Measurements from ENCODE around the gene EIF3L.

The EIF3L gene

GRCh38 chr22:37850801-37851200 is 1.6 kb downstream of the EIF3L start:
- no peak for DNase-seq (ENCODE audit: low read depth in 2 of 2, low spot score in 1 of 2)

- DNase-seq (ENCODE audit: low read depth in 2 of 2, low spot score in 1 of 2): no peak
Measured at GRCh38 chr22:37852418-37852817, 3.2 kb downstream of the EIF3L start.

GRCh38 chr22:37854946-37855345 is 5.7 kb downstream of the EIF3L start:
- DNase-seq (ENCODE audit: low read depth in 2 of 2, low spot score in 1 of 2): no peak

GRCh38 chr22:37855462-37855861 is 6.2 kb downstream of the EIF3L start:
- no peak for DNase-seq (ENCODE audit: low read depth in 2 of 2, low spot score in 1 of 2)

- no peak for DNase-seq (ENCODE audit: low read depth in 2 of 2, low spot score in 1 of 2)
Measured at GRCh38 chr22:37860796-37861421, 11.7 kb downstream of the EIF3L start.

GRCh38 chr22:37862570-37863325 is 13.5 kb downstream of the EIF3L start:
- no peak for DNase-seq (ENCODE audit: low read depth in 2 of 2, low spot score in 1 of 2)

- no peak for DNase-seq (ENCODE audit: low read depth in 2 of 2, low spot score in 1 of 2)
Measured at GRCh38 chr22:37865510-37865909, 16.3 kb downstream of the EIF3L start.

- no peak for DNase-seq (ENCODE audit: low read depth in 2 of 2, low spot score in 1 of 2)
Measured at GRCh38 chr22:37870273-37870672, 21.1 kb downstream of the EIF3L start.

- DNase-seq (ENCODE audit: low read depth in 2 of 2, low spot score in 1 of 2): no peak
Measured at GRCh38 chr22:37880668-37881440, 31.6 kb downstream of the EIF3L start.

- DNase-seq (ENCODE audit: low read depth in 2 of 2, low spot score in 1 of 2): no peak
Measured at GRCh38 chr22:37884420-37884819, 35.2 kb downstream of the EIF3L start.

GRCh38 chr22:37887584-37888378 is 38.6 kb downstream of the EIF3L start:
- DNase-seq (ENCODE audit: low read depth in 2 of 2, low spot score in 1 of 2): no peak

- DNase-seq (ENCODE audit: low read depth in 2 of 2, low spot score in 1 of 2): no peak
Measured at GRCh38 chr22:37891926-37892325, 42.7 kb downstream of the EIF3L start.

GRCh38 chr22:37892566-37893335 is 43.5 kb downstream of the EIF3L start:
- DNase-seq (ENCODE audit: low read depth in 2 of 2, low spot score in 1 of 2): no peak

GRCh38 chr22:37893583-37893983 is 44.4 kb downstream of the EIF3L start:
- no peak for DNase-seq (ENCODE audit: low read depth in 2 of 2, low spot score in 1 of 2)

GRCh38 chr22:37894939-37895670 is 45.9 kb downstream of the EIF3L start:
- no peak for DNase-seq (ENCODE audit: low read depth in 2 of 2, low spot score in 1 of 2)

GRCh38 chr22:37896181-37896592 is 47.0 kb downstream of the EIF3L start:
- peak in 1 of 2 donors; percentile 18 for DNase-seq (ENCODE audit: low read depth in 2 of 2, low spot score in 1 of 2)

GRCh38 chr22:37896939-37897338 is 47.7 kb downstream of the EIF3L start:
- DNase-seq (ENCODE audit: low read depth in 2 of 2, low spot score in 1 of 2): no peak

- DNase-seq (ENCODE audit: low read depth in 2 of 2, low spot score in 1 of 2): no peak
Measured at GRCh38 chr22:37897807-37898206, 48.6 kb downstream of the EIF3L start.

- DNase-seq (ENCODE audit: low read depth in 2 of 2, low spot score in 1 of 2): no peak
Measured at GRCh38 chr22:37898441-37899181, 49.4 kb downstream of the EIF3L start.

Data from stimulated activated CD8-positive, alpha-beta memory T cell treated with anti-CD3 and anti-CD28 coated beads, Interleukin-4, amount 100 ng/mL, for 1 hour (primary cell).